DND-41 (cell line): ENCODE data around the gene ATP1A1.

Experiments used
- ATAC-seq: fragments of 200-7000 bp; cut with Tn5 transposase; 3 replicates; pipeline ENCODE4 v1.9.1; 2021; ENCODE audit warnings: low read depth; ENCODE audit not compliant: insufficient read depth
- DNase-seq: peaks from one replicate; pipeline ENCODE4 v3.0.0-alpha.2; 2020
- H2AFZ ChIP-seq: 2 replicates; pipeline ENCODE4 v1.6.0; 2012; ENCODE audit warnings: low read depth, low read length
- H3K27ac ChIP-seq: 2 replicates; pipeline ENCODE4 v1.5.1; 2012; ENCODE audit warnings: low read length, inconsistent platforms
- H3K27me3 ChIP-seq: fragments of 200-600 bp; sonication (generic); 2 replicates; pipeline ENCODE4 v1.6.0; 2012; ENCODE audit warnings: low read length, mild to moderate bottlenecking, inconsistent platforms; ENCODE audit not compliant: insufficient read depth, poor library complexity
- H3K36me3 ChIP-seq: 2 replicates; pipeline ENCODE4 v1.5.1; 2012; ENCODE audit warnings: low read length, inconsistent platforms; ENCODE audit not compliant: insufficient read depth
- H3K4me1 ChIP-seq: 2 replicates; pipeline ENCODE4 v1.5.1; 2012; ENCODE audit warnings: mild to moderate bottlenecking, low read length; ENCODE audit not compliant: insufficient read depth
- H3K4me2 ChIP-seq: 2 replicates; pipeline ENCODE4 v1.6.0; 2012; ENCODE audit warnings: mild to moderate bottlenecking, moderate library complexity, low read length, inconsistent platforms; ENCODE audit not compliant: insufficient read depth
- H3K4me3 ChIP-seq, 2 experiments: fragments of 200-600 bp in 1 of 2; shearing (Covaris generic) in 1 of 2; 2 replicates each; pipeline ENCODE4 v1.5.1; 2012 to 2016; ENCODE audit warnings: inconsistent platforms in 2 of 2, low read length in 2 of 2, mild to moderate bottlenecking in 2 of 2, low read depth in 1 of 2, moderate library complexity in 1 of 2
- H3K79me2 ChIP-seq: 2 replicates; pipeline ENCODE4 v1.6.0; 2012; ENCODE audit warnings: low read length, inconsistent platforms; ENCODE audit not compliant: insufficient read depth
- H3K9ac ChIP-seq: 2 replicates; pipeline ENCODE4 v1.6.0; 2012; ENCODE audit warnings: low read depth, mild to moderate bottlenecking, inconsistent platforms, low read length, moderate library complexity
- H3K9me3 ChIP-seq: 2 replicates; pipeline ENCODE4 v1.5.1; 2012; ENCODE audit warnings: low read length, moderate library complexity, mild to moderate bottlenecking, inconsistent platforms; ENCODE audit not compliant: insufficient read depth, severe bottlenecking
- H4K20me1 ChIP-seq: 2 replicates; pipeline ENCODE4 v1.6.0; 2012; ENCODE audit warnings: low read length; ENCODE audit not compliant: insufficient read depth
- EZH2 ChIP-seq: IDR thresholded peaks from 3 replicates; pipeline ENCODE4 v1.6.1; 2012; ENCODE audit warnings: borderline replicate concordance, low read depth, mild to moderate bottlenecking, moderate library complexity, low read length, inconsistent platforms; ENCODE audit not compliant: severe bottlenecking
- TF ChIP-seq, protein P1 (sequence below): IDR thresholded peaks from 2 replicates; pipeline ENCODE4 v1.5.1; 2012; ENCODE audit warnings: borderline replicate concordance, low read length, moderate library complexity, mild to moderate bottlenecking; ENCODE audit not compliant: poor library complexity, severe bottlenecking; ENCODE audit errors: extremely low read depth

ATP1A1 gene

DNA sequence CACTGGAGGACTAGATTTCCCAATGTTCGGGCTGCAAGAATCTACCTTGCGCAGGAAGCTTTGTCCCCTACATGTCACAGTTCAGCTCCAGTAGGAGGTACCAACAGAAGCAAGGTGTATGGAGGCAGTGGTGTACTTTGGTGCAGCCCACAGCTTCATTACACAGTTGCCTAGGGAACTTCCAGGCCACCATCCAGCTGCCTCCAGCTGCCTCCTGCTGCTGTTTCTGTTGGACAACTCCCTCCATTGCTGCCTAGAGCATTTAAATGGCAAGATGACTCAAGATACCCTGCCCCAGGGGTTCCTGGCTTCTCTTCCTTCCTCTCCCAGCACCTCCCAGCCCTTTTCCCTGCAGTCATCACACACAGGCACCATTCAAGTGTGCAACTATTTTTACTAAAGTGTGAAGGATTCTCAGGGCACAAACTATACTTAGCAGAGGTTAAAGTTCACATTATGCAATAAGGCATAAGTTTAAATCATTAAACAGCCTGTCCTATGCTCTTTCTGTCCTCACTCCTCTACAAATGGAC lies 39.0 kb upstream of the ATP1A1 start:
- TF ChIP-seq, protein P1, sequence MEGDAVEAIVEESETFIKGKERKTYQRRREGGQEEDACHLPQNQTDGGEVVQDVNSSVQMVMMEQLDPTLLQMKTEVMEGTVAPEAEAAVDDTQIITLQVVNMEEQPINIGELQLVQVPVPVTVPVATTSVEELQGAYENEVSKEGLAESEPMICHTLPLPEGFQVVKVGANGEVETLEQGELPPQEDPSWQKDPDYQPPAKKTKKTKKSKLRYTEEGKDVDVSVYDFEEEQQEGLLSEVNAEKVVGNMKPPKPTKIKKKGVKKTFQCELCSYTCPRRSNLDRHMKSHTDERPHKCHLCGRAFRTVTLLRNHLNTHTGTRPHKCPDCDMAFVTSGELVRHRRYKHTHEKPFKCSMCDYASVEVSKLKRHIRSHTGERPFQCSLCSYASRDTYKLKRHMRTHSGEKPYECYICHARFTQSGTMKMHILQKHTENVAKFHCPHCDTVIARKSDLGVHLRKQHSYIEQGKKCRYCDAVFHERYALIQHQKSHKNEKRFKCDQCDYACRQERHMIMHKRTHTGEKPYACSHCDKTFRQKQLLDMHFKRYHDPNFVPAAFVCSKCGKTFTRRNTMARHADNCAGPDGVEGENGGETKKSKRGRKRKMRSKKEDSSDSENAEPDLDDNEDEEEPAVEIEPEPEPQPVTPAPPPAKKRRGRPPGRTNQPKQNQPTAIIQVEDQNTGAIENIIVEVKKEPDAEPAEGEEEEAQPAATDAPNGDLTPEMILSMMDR: no peak
- TF ChIP-seq EZH2: no peak
- H3K9me3 ChIP-seq: no peaks in the 10 kb centered on the region
- H2AFZ ChIP-seq: no peak overlapping the region
- H3K4me3 ChIP-seq: no peak overlapping the region
- H3K27ac ChIP-seq: no peak overlapping the region
- no peaks in the 10 kb centered on the region for H3K4me1 ChIP-seq
- no peak for DNase-seq
- no peaks in the 10 kb centered on the region for H3K36me3 ChIP-seq
- no peak overlapping the region for H3K9ac ChIP-seq
- H3K4me2 ChIP-seq: no peak overlapping the region
- no peaks in the 10 kb centered on the region for H4K20me1 ChIP-seq
- H3K27me3 ChIP-seq: no peaks in the 10 kb centered on the region
- no peaks in the 10 kb centered on the region for H3K79me2 ChIP-seq
- ATAC-seq: no peak

DNA sequence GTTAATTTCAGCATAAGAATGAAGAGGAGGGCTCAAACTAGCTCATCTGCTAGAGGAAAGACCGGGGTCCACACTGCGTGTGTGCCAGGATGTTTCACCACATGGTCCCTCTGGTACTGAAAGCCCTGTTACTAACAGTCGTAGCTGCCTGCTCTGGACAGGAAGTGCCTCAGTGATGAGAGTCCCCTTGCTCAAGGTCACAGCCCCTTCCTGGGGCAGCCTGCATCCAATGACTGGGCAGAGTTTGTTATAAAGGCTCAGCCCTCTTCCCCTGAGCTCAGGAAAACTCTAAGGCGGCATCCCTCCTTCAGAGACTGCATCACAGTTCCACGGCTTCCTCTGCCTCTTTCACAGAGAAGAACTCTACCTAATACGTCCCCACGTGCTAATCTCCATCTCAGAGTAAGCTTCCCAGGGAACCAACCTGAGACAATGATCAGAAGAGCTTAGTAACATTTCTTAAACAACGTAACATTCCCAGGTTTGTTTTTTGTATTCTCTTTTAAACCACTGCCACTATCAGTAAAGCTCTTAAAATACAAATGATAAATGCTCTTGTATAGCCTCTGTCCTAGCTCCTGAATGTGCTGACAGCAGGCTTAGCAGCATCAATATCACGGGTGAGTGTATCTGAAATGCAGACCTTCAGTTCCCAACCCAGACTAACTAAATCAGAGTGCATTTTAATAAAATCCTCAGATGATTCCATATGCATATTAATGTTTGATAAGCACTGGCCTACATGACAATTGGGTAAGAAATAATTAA lies 38.0 kb upstream of the ATP1A1 start:
- Histone ChIP-seq H3K4me3 (no peak overlapping the region), H3K4me1 (no peaks in the 10 kb centered on the region), H3K9ac (no peak overlapping the region), H3K4me2 (no peak overlapping the region), H3K36me3 (no peaks in the 10 kb centered on the region), H3K9me3 (no peaks in the 10 kb centered on the region), H3K79me2 (no peaks in the 10 kb centered on the region), H4K20me1 (no peaks in the 10 kb centered on the region), H2AFZ (no peak overlapping the region), H3K27me3 (no peaks in the 10 kb centered on the region), H3K27ac (no peak overlapping the region)
- DNase-seq (no peak), ATAC-seq (peak; percentile 33; the same call in 1 of the 3 replicates)
- TF ChIP-seq, protein P1: no peak
- TF ChIP-seq EZH2: no peak

DNA sequence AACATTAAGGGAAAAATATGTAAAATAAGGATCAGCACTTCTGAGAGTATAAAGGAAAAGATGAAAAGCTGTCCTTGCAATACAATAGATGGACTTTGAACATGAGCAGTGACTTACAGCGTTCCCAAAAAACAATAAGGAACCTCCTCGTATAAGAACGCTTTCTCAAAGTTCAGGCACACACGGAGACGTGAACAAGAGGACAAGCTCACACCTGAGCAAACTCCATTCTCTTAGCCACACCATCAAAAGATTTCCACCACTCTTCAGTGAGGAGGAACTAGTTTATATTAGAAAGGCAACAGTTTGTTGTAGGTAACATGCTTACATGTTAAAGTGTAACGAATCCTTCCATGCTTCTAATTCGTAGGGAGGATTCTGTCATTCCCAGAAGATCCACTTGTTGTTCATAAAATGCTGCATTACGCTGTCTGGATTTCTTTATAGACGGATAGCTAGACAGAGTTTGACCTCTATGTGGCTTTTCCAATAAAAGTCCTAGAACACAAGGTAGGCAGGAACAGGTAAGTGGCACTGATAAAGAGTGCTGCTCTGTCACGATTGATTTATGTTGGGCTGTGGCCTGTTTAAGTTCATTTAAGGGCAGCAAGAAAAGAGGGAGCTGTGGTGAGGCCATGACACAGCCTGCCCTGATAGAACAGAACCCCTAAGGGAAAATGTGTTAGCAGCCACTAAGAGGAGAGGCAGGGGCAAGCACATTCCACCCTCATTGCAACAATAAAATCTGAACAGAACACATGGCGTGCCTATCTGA lies 37.0 kb upstream of the ATP1A1 start:
- DNase-seq (no peak), ATAC-seq (no peak)
- no peaks in the 10 kb centered on the region for H3K4me1 ChIP-seq
- no peaks in the 10 kb centered on the region for H3K36me3 ChIP-seq
- TF ChIP-seq, protein P1: no peak
- no peak for TF ChIP-seq EZH2
- no peak overlapping the region for H3K9ac ChIP-seq
- H3K27me3 ChIP-seq: no peaks in the 10 kb centered on the region
- no peak overlapping the region for H3K4me2 ChIP-seq
- no peak overlapping the region for H3K4me3 ChIP-seq
- H4K20me1 ChIP-seq: no peaks in the 10 kb centered on the region
- H3K27ac ChIP-seq: no peak overlapping the region
- no peaks in the 10 kb centered on the region for H3K9me3 ChIP-seq
- H2AFZ ChIP-seq: no peak overlapping the region
- no peaks in the 10 kb centered on the region for H3K79me2 ChIP-seq
